K562 (cell line): ENCODE measurements around the gene HNF4A. TPM values are rescaled to one million over a fixed set of nuclear protein-coding genes. Genes with fewer than 3 reads are reported as not detected.

ENCODE experiments used
- ATAC-seq: fragments of 200-7000 bp; cut with Tn5 transposase; 3 replicates; pipeline ENCODE4 v1.9.1; 2020; ENCODE audit warnings: moderate library complexity
- BruUV-seq: library from RNA; stranded (reverse); fragments of 400-500 nt; replicated peaks from 2 replicates; lab custom pipeline; 2021; lab: Mats Ljungman, UMichigan
- CTCF ChIA-PET: fragments of 300-600 bp; formaldehyde crosslinking; extraction: SDS; loops from one replicate; lab custom pipeline; 2021; ENCODE audit warnings: low intra/inter-chr PET ratio; lab: Yijun Ruan, JAX
- POLR2A ChIA-PET: fragments of 300-600, 350-650 bp; sonication (Branson Sonifier 250); formaldehyde crosslinking; extraction: SDS; loops from one replicate; lab custom pipeline; 2021; ENCODE audit warnings: antibody characterized with exemption, inconsistent platforms; lab: Yijun Ruan, JAX
- DNase-seq, 4 experiments: peaks; one replicate each; pipeline versions ENCODE4 v3.0.0 to v3.0.0-alpha.2; 2011 to 2018; ENCODE audit warnings: low spot score in 3 of 4, mixed read lengths in 3 of 4; ENCODE audit errors: extremely low read depth in 1 of 4
- FAIRE-seq: peaks from 2 replicates; lab custom pipeline; 2011; peaks lifted over from hg19 to GRCh38; lab: Jason Lieb, UNC
- H2AFZ ChIP-seq: 2 replicates; pipeline ENCODE4 v1.6.0; 2011; ENCODE audit warnings: low read depth, low read length, control low read depth, inconsistent platforms
- H3K27ac ChIP-seq: fragments of 200-600 bp; 3 replicates; pipeline ENCODE4 v1.8.0; 2011; ENCODE audit warnings: low read depth, mild to moderate bottlenecking, control low read depth, inconsistent platforms, low read length, moderate library complexity, mixed read lengths; ENCODE audit errors: extremely low read depth
- H3K27me3 ChIP-seq, 2 experiments: fragments of 300-600 bp in 1 of 2; 2 replicates in 1 of 2; 3 replicates in 1 of 2; pipeline versions ENCODE4 v1.6.0 to v1.8.0; 2011; ENCODE audit warnings: inconsistent platforms in 2 of 2, low read length in 2 of 2, mild to moderate bottlenecking in 1 of 2, mixed read lengths in 1 of 2, moderate library complexity in 1 of 2; ENCODE audit not compliant: control insufficient read depth in 2 of 2, insufficient read depth in 2 of 2
- H3K36me3 ChIP-seq: fragments of 300-600 bp; 3 replicates; pipeline ENCODE4 v1.8.0; 2011; ENCODE audit warnings: mild to moderate bottlenecking, low read length, inconsistent platforms; ENCODE audit not compliant: control insufficient read depth, insufficient read depth
- H3K4me1 ChIP-seq, 2 experiments: fragments of 200-600 bp in 1 of 2; replicated peaks in 1 of 2; 2 replicates in 1 of 2; 3 replicates in 1 of 2; pipeline versions ENCODE4 v1.5.1 to v1.8.0; 2011; ENCODE audit warnings: inconsistent platforms in 2 of 2, low read length in 2 of 2, mild to moderate bottlenecking in 1 of 2, mixed read lengths in 1 of 2, moderate library complexity in 1 of 2; ENCODE audit not compliant: control insufficient read depth in 2 of 2, insufficient read depth in 2 of 2
- H3K4me2 ChIP-seq: 2 replicates; pipeline ENCODE4 v1.6.1; 2011; ENCODE audit warnings: low read length, control low read depth, inconsistent platforms, mixed read lengths; ENCODE audit not compliant: insufficient read depth
- H3K4me3 ChIP-seq: fragments of 200-600 bp; sonication (generic), shearing (Covaris generic); 2 replicates; pipeline ENCODE4 v1.5.1; 2016; ENCODE audit warnings: control low read depth, inconsistent platforms
- H3K79me2 ChIP-seq: fragments of 200-600 bp; 3 replicates; pipeline ENCODE4 v1.8.0; 2011; ENCODE audit warnings: low read length, inconsistent platforms; ENCODE audit not compliant: control insufficient read depth, insufficient read depth
- H3K9ac ChIP-seq, 2 experiments: 2 replicates each; pipeline versions ENCODE4 v1.6.0 to v1.6.1; 2011; ENCODE audit warnings: low read depth in 2 of 2, low read length in 2 of 2, control low read depth in 1 of 2, inconsistent platforms in 1 of 2, mild to moderate bottlenecking in 1 of 2, mixed read lengths in 1 of 2; ENCODE audit not compliant: insufficient read depth in 1 of 2
- H3K9me1 ChIP-seq: one replicate; pipeline ENCODE4 v1.6.0; 2011; ENCODE audit warnings: inconsistent platforms, mild to moderate bottlenecking, low read length, moderate library complexity; ENCODE audit not compliant: control insufficient read depth, insufficient read depth
- H3K9me3 ChIP-seq: replicated peaks from 2 replicates; pipeline ENCODE4 v1.5.1; 2011; ENCODE audit warnings: low read depth, low read length, inconsistent platforms; ENCODE audit not compliant: control insufficient read depth, insufficient read depth
- H4K20me1 ChIP-seq: replicated peaks from 2 replicates; pipeline ENCODE4 v1.6.1; 2011; ENCODE audit warnings: low read length, inconsistent platforms, mixed read lengths; ENCODE audit not compliant: control insufficient read depth, insufficient read depth
- ADNP ChIP-seq: fragments of 200-800 bp; sonication (Bioruptor generic); IDR thresholded peaks from 2 replicates; pipeline ENCODE4 v1.6.1; 2016; ENCODE audit warnings: missing genetic modification characterization, missing compliant biosample characterization
- BCOR ChIP-seq: fragments of 450-650 bp; IDR thresholded peaks from 2 replicates; pipeline ENCODE4 v1.6.1; 2016
- FIP1L1 ChIP-seq: fragments of 200-400 bp; formaldehyde crosslinking; IDR thresholded peaks from 2 replicates; pipeline ENCODE4 v1.6.1; 2018; ENCODE audit warnings: mild to moderate bottlenecking, low read depth, low read length; ENCODE audit not compliant: poor library complexity, severe bottlenecking
- FOXM1 ChIP-seq, 2 experiments: fragments of 450-650 bp in 1 of 2; sonication (generic) in 1 of 2; formaldehyde crosslinking in 1 of 2; IDR thresholded peaks; 2 replicates each; pipeline versions ENCODE4 v1.6.1 to v1.9.0; 2017 to 2022; ENCODE audit warnings: low read depth in 2 of 2, mild to moderate bottlenecking in 2 of 2, missing genetic modification reagents in 1 of 2, moderate library complexity in 1 of 2
- HCFC1 ChIP-seq: IDR thresholded peaks from 2 replicates; pipeline ENCODE4 v1.6.1; 2012; ENCODE audit warnings: low read depth, low read length, improper control_type of control experiment
- HNRNPK ChIP-seq: fragments of 200-400 bp; formaldehyde crosslinking; IDR thresholded peaks from one replicate; pipeline ENCODE4 v1.6.1; 2018; ENCODE audit warnings: mild to moderate bottlenecking, low read depth, low read length; ENCODE audit not compliant: poor library complexity, severe bottlenecking
- KDM1A ChIP-seq, 2 experiments: fragments of 450-650 bp; IDR thresholded peaks; 2 replicates each; pipeline ENCODE4 v1.6.1; 2016; ENCODE audit warnings: mild to moderate bottlenecking in 2 of 2
- NCOA1 ChIP-seq: fragments of 450-650 bp; IDR thresholded peaks from 2 replicates; pipeline ENCODE4 v1.6.1; 2016; ENCODE audit warnings: low read depth
- RBM25 ChIP-seq: fragments of 200-400 bp; formaldehyde crosslinking; IDR thresholded peaks from 2 replicates; pipeline ENCODE4 v1.6.1; 2018; ENCODE audit warnings: low read length, low read depth, moderate library complexity; ENCODE audit not compliant: severe bottlenecking
- SMARCA5 ChIP-seq: fragments of 450-650 bp; IDR thresholded peaks from 2 replicates; pipeline ENCODE4 v1.6.1; 2016
- TCF3 ChIP-seq: sonication (generic); formaldehyde crosslinking; IDR thresholded peaks from 2 replicates; pipeline ENCODE4 v1.4.0; 2020; ENCODE audit warnings: mild to moderate bottlenecking, missing genetic modification reagents
- USF1 ChIP-seq: sonication (generic); formaldehyde crosslinking; IDR thresholded peaks from 2 replicates; pipeline ENCODE4 v1.9.0; 2022; ENCODE audit warnings: mild to moderate bottlenecking, missing genetic modification reagents
- ZFP36 ChIP-seq: fragments of 150-350 bp; IDR thresholded peaks from 2 replicates; pipeline ENCODE4 v1.6.1; 2018; ENCODE audit warnings: low read length, low read depth; ENCODE audit not compliant: partially characterized antibody
- ZMIZ1 ChIP-seq, 2 experiments: fragments of 150-350 bp in 1 of 2; IDR thresholded peaks; 2 replicates each; pipeline ENCODE4 v1.6.1; 2012 to 2016; ENCODE audit warnings: low read depth in 2 of 2, low read length in 2 of 2, mild to moderate bottlenecking in 1 of 2, moderate library complexity in 1 of 2
- ZNF785 ChIP-seq: fragments of 250-450 bp; sonication (Bioruptor Pico); IDR thresholded peaks from 2 replicates; pipeline ENCODE4 v1.4.0; 2020; ENCODE audit warnings: mild to moderate bottlenecking
- WGBS: fragments of 100-300 bp; shearing (Covaris generic); methylation state at CpG from one replicate; pipeline ENCODE4 v1.1.6; 2016; ENCODE audit warnings: low coverage, mixed read lengths; ENCODE audit not compliant: insufficient coverage; ENCODE audit errors: missing lambda C conversion rate; 5-methylcytosine and 5-hydroxymethylcytosine counted together
- in situ Hi-C: fragments of 300-500 bp; cut with MboI; formaldehyde crosslinking; loops from 4 replicates; pipeline ENCODE4 v1.15.0; 2018; ENCODE audit warnings: inconsistent platforms, mixed read lengths
- intact Hi-C: fragments of 100-400 bp; cut with micrococcal nuclease; formaldehyde crosslinking; loops from 2 replicates; pipeline ENCODE4 v1.14.2; 2022
- polyA plus RNA-seq, 8 experiments: library from polyadenylated mRNA; depleted of rRNA in 4 of 8; stranded (reverse) in 5 of 8; unstranded in 3 of 8; fragments of >200 nt; fragmentation: Nextera tagmentation in 2 of 8; fragmentation: Illumina TruSeq in 1 of 8; extraction: Ambion mirVana in 2 of 8; extraction: Trizol in 1 of 8; gene quantifications; 2 replicates each; pipeline versions ENCODE4 v1.2.1 to v1.2.3, GENCODE V29; 2011 to 2014; ENCODE audit warnings: inconsistent platforms in 1 of 8, missing spikeins in 1 of 8
- total RNA-seq, 7 experiments: library from RNA; depleted of rRNA in 6 of 7; stranded (reverse); fragments of >200 nt in 6 of 7; fragmentation: Illumina TruSeq in 2 of 7; extraction: Trizol in 2 of 7; gene quantifications; 2 replicates each; pipeline versions ENCODE4 v1.2.1 to v1.2.3, GENCODE V29; 2011 to 2021; ENCODE audit warnings: low replicate concordance in 1 of 7

HNF4A gene
- total and polyA plus RNA-seq, 9 of the 15 experiments (the other 6 are each of a cell fraction or from before 2014, with no cell fraction given): 0.03 to 0.27 (median 0.08) TPM; not detected in 5

GRCh38 chr20:44331201-44331600 lies 24.3 kb upstream of the HNF4A start:
- in situ Hi-C loops: no loop called here
- DNase-seq (no peak), FAIRE-seq (no peak), ATAC-seq (no peak)
- Histone ChIP-seq H3K27ac (no peak overlapping the region), H3K4me2 (no peak overlapping the region), H3K4me1 (peaks cover 0 to 5% of the 10 kb centered on the region in 2 experiments; a peak in 1 of 5 replicates), H3K9me3 (no peaks in the 10 kb centered on the region), H3K79me2 (no peaks in the 10 kb centered on the region), H3K9me1 (no peaks in the 10 kb centered on the region), H4K20me1 (0 out of 2 replicates have a peak, but pooled peaks cover 4% of the 10 kb centered on the region), H3K36me3 (no peaks in the 10 kb centered on the region), H2AFZ (no peak overlapping the region), H3K4me3 (no peak overlapping the region), H3K9ac (no peak overlapping the region), H3K27me3 (peaks cover 14 to 48% of the 10 kb centered on the region in 2 experiments)
- ChIA-PET POLR2A (no interaction called here), CTCF (no interaction called here)
- TF ChIP-seq TCF3 (CRISPR knock-in tag) (no peak), NCOA1 (no peak), KDM1A (IDR thresholded peaks at IDR 0.05) (peak in 1 of 2 experiments; percentile 30; a peak in 1 of 4 replicates), USF1 (no peak), ZFP36 (peak; percentile 74), ZNF785 (CRISPR knock-in tag) (no peak), ADNP (tag) (peak; percentile 42; the same call in 1 of the 2 replicates), BCOR (peak; percentile 84), RBM25 (peak; percentile 81), HCFC1 (no peak), ZMIZ1 (IDR thresholded peaks at IDR 0.05; ENCODE audit: low read depth in 2 of 2, low read length in 2 of 2) (no peak), HNRNPK (no peak), FIP1L1 (no peak), SMARCA5 (peak; percentile 68; the same call in 1 of the 2 replicates), FOXM1 (IDR thresholded peaks at IDR 0.05; ENCODE audit: low read depth) (no peak), FOXM1 (CRISPR knock-in tag; IDR thresholded peaks at IDR 0.05; ENCODE audit: low read depth) (no peak)
- WGBS: 0% methylated on average over 1 of the region's 2 CpGs
- no TSS peak for BruUV-seq
- intact Hi-C loops: no loop called here
